ENCODE data around the gene GALNT7. TPM values are rescaled to one million over a fixed set of nuclear protein-coding genes. Genes with fewer than 3 reads are reported as not detected.

The GALNT7 gene
- total RNA-seq, 1 donor from 2014 or later: 8.2 TPM

- H3K27ac ChIP-seq: no peak overlapping the region
- intact Hi-C loops (cut with DNase I): loop anchor here (1.0 to 5.0 kb wide), 2 partner anchors 50 to 100 kb away; no protein-coding TSS in a partner anchor
- H3K4me1 ChIP-seq: no peaks in the 10 kb centered on the region
- no peak for TF ChIP-seq CTCF (IDR thresholded peaks at IDR 0.05)
- H3K9me3 ChIP-seq: no peaks in the 10 kb centered on the region
- peaks cover 4 to 9% of the 10 kb centered on the region in 2 donors for H3K36me3 ChIP-seq
- H3K27me3 ChIP-seq: no peaks in the 10 kb centered on the region
- H3K4me3 ChIP-seq: no peak overlapping the region
- no peak for DNase-seq (ENCODE audit: low spot score in 2 of 2)
These were observed 148.4 kb downstream of the GALNT7 start for GRCh38 chr4:173317004-173317403.

- H3K4me3 ChIP-seq: no peak overlapping the region
- H3K27me3 ChIP-seq: no peaks in the 10 kb centered on the region
- H3K4me1 ChIP-seq: no peaks in the 10 kb centered on the region
- TF ChIP-seq CTCF (IDR thresholded peaks at IDR 0.05): no peak
- intact Hi-C loops (cut with DNase I): loop anchor here (5.0 kb wide), 1 partner anchor 49 kb away; no protein-coding TSS in a partner anchor
- no peak for DNase-seq (ENCODE audit: low spot score in 2 of 2)
- H3K9me3 ChIP-seq: no peaks in the 10 kb centered on the region
- peaks cover 4 to 12% of the 10 kb centered on the region in 2 donors for H3K36me3 ChIP-seq
- no peak overlapping the region for H3K27ac ChIP-seq
These were observed 149.6 kb downstream of the GALNT7 start for GRCh38 chr4:173318240-173318639.

- Histone ChIP-seq H3K4me1 (no peaks in the 10 kb centered on the region), H3K27me3 (no peaks in the 10 kb centered on the region), H3K27ac (no peak overlapping the region), H3K36me3 (peaks cover 4 to 12% of the 10 kb centered on the region in 2 donors), H3K4me3 (no peak overlapping the region), H3K9me3 (no peaks in the 10 kb centered on the region)
- intact Hi-C loops (cut with DNase I): loop anchor here (5.0 kb wide), 1 partner anchor 49 kb away; no protein-coding TSS in a partner anchor
- TF ChIP-seq CTCF (IDR thresholded peaks at IDR 0.05): peak in 1 of 3 experiments; percentile 50
- no peak for DNase-seq (ENCODE audit: low spot score in 2 of 2)
These were observed 150.1 kb downstream of the GALNT7 start for GRCh38 chr4:173318648-173319211.

- no peaks in the 10 kb centered on the region for H3K27me3 ChIP-seq
- peaks cover 4 to 12% of the 10 kb centered on the region in 2 donors for H3K36me3 ChIP-seq
- no peaks in the 10 kb centered on the region for H3K4me1 ChIP-seq
- DNase-seq (ENCODE audit: low spot score in 2 of 2): no peak
- no peak for TF ChIP-seq CTCF (IDR thresholded peaks at IDR 0.05)
- H3K27ac ChIP-seq: no peak overlapping the region
- no peaks in the 10 kb centered on the region for H3K9me3 ChIP-seq
- intact Hi-C loops (cut with DNase I): loop anchor here (5.0 kb wide), 1 partner anchor 48 kb away; no protein-coding TSS in a partner anchor
- no peak overlapping the region for H3K4me3 ChIP-seq
These were observed 151.1 kb downstream of the GALNT7 start for GRCh38 chr4:173319696-173320095.

- Histone ChIP-seq H3K9me3 (no peaks in the 10 kb centered on the region), H3K4me1 (peaks cover 0 to 2% of the 10 kb centered on the region in 2 donors), H3K27me3 (no peaks in the 10 kb centered on the region), H3K27ac (no peak overlapping the region), H3K36me3 (peaks cover 18 to 47% of the 10 kb centered on the region in 2 donors), H3K4me3 (no peak overlapping the region)
- no peak for DNase-seq (ENCODE audit: low spot score in 2 of 2)
- intact Hi-C loops (cut with DNase I): no loop called here
- TF ChIP-seq CTCF (IDR thresholded peaks at IDR 0.05): no peak
These were observed 156.6 kb downstream of the GALNT7 start for GRCh38 chr4:173325007-173325736.
